G401 (cell line): ENCODE data around the gene KLHL7. TPM values are rescaled to one million over a fixed set of nuclear protein-coding genes. Genes with fewer than 3 reads are reported as not detected.
"Not testable (repeated sequence)": the region's sequence is repeated elsewhere in the genome, so short reads cannot be mapped to it uniquely, and the experiment has no call there.

ENCODE experiments used
- DNase-seq: peaks from one replicate; pipeline ENCODE4 v3.0.0-alpha.2; 2015; ENCODE audit warnings: low spot score
- in situ Hi-C: cut with HindIII; loops from 2 replicates; pipeline ENCODE4 v1.10.0; 2016; ENCODE audit warnings: low sequenced_read_pairs, mixed read lengths
- total RNA-seq: library from RNA; depleted of rRNA; stranded (reverse); fragments of >200 nt; shearing (Covaris generic); gene quantifications from 2 replicates; pipeline ENCODE4 v1.2.3, GENCODE V29; 2014

Gene KLHL7
- total RNA-seq, 1 experiment from 2014 or later = 33.1 TPM

GRCh38 chr7:23167691-23168090 lies 62.1 kb downstream of the KLHL7 start:
- in situ Hi-C loops = no loop called here
- DNase-seq = no peak

GRCh38 chr7:23168111-23168885 lies 62.7 kb downstream of the KLHL7 start:
- in situ Hi-C loops = no loop called here
- DNase-seq = no peak

- in situ Hi-C loops = no loop called here
Measured at GRCh38 chr7:23175938-23176337, 70.4 kb downstream of the KLHL7 start.

GRCh38 chr7:23181684-23182553 lies 76.3 kb downstream of the KLHL7 start, which contains the start of gene NUP42:
Gene NUP42, plus strand, starts transcription at chr7:23182048. Its CDS starts 38 bp downstream, at chr7:23182086.
- DNase-seq = peak; percentile 98
- in situ Hi-C loops = no loop called here

More at GRCh38 chr7:23175938-23176337, 70.4 kb downstream of the KLHL7 start:
- no peak for DNase-seq

GRCh38 chr7:23183279-23184012 lies 77.9 kb downstream of the KLHL7 start:
- in situ Hi-C loops = no loop called here
- no peak for DNase-seq

- DNase-seq = no peak
- in situ Hi-C loops = no loop called here
Measured at GRCh38 chr7:23184291-23184690, 78.7 kb downstream of the KLHL7 start.

- in situ Hi-C loops = no loop called here
Measured at GRCh38 chr7:23184709-23185359, 79.2 kb downstream of the KLHL7 start.

GRCh38 chr7:23185980-23186379 lies 80.4 kb downstream of the KLHL7 start:
- in situ Hi-C loops = no loop called here
- DNase-seq = no peak

More at GRCh38 chr7:23184709-23185359, 79.2 kb downstream of the KLHL7 start:
- peak; percentile 67 for DNase-seq

- DNase-seq = no peak
- in situ Hi-C loops = no loop called here
Measured at GRCh38 chr7:23191022-23191421, 85.4 kb downstream of the KLHL7 start.

GRCh38 chr7:23193650-23194227 lies 88.2 kb downstream of the KLHL7 start:
- in situ Hi-C loops, DNase-seq: not testable (repeated sequence)

- in situ Hi-C loops = no loop called here
- no peak for DNase-seq
Measured at GRCh38 chr7:23196306-23196705, 90.7 kb downstream of the KLHL7 start.

GRCh38 chr7:23197745-23198144 lies 92.2 kb downstream of the KLHL7 start:
- in situ Hi-C loops, DNase-seq: not testable (repeated sequence)

- in situ Hi-C loops = no loop called here
- no peak for DNase-seq
Measured at GRCh38 chr7:23200331-23200730, 94.7 kb downstream of the KLHL7 start.

GRCh38 chr7:23204241-23204640 lies 98.7 kb downstream of the KLHL7 start:
- in situ Hi-C loops = no loop called here
- no peak for DNase-seq

- no peak for DNase-seq
- in situ Hi-C loops = no loop called here
Measured at GRCh38 chr7:23205577-23205908, 100.0 kb downstream of the KLHL7 start.

GRCh38 chr7:23205909-23206767 lies 100.6 kb downstream of the KLHL7 start:
- in situ Hi-C loops = no loop called here
- no peak for DNase-seq

GRCh38 chr7:23207021-23207420 lies 101.4 kb downstream of the KLHL7 start:
- DNase-seq = no peak
- in situ Hi-C loops = no loop called here

- in situ Hi-C loops = no loop called here
- no peak for DNase-seq
Measured at GRCh38 chr7:23207884-23208283, 102.3 kb downstream of the KLHL7 start.
